Dedifferentiated amniotic fluid mesenchymal stem cell (primary cell): ENCODE results near the gene PTX4.
"Not testable (repeated sequence)": the region's sequence is repeated elsewhere in the genome, so short reads cannot be mapped to it uniquely, and the experiment has no call there.

Experiments used
- DNase-seq: peaks from one replicate; pipeline ENCODE4 v3.0.0-alpha.2; 2016; ENCODE audit errors: extremely low spot score

The PTX4 gene

GRCh38 chr16:1443980-1444729, 44.6 kb downstream of the PTX4 start, which contains the start of gene CCDC154:
CCDC154 (minus strand) TSS chr16:1444556; CDS start chr16:1444322, 234 bp downstream.
- DNase-seq = no peak

GRCh38 chr16:1443403-1443973, 45.3 kb downstream of the PTX4 start:
- DNase-seq = no peak

GRCh38 chr16:1442697-1443096, 46.0 kb downstream of the PTX4 start:
- no peak for DNase-seq

- no peak for DNase-seq
Observed at GRCh38 chr16:1441391-1441829, 47.3 kb downstream of the PTX4 start.

GRCh38 chr16:1439699-1440074, 49.1 kb downstream of the PTX4 start:
- not testable (repeated sequence) for DNase-seq

- no peak for DNase-seq
Observed at GRCh38 chr16:1439058-1439698, 49.6 kb downstream of the PTX4 start.

GRCh38 chr16:1438229-1439057, 50.3 kb downstream of the PTX4 start:
- no peak for DNase-seq

GRCh38 chr16:1437606-1438005, 51.1 kb downstream of the PTX4 start:
- no peak for DNase-seq

GRCh38 chr16:1436731-1437355, 51.9 kb downstream of the PTX4 start:
- DNase-seq = no peak

- no peak for DNase-seq
Observed at GRCh38 chr16:1435921-1436697, 52.6 kb downstream of the PTX4 start.
